ENCODE measurements around the gene ICAM5. TPM values are rescaled to one million over a fixed set of nuclear protein-coding genes. Genes with fewer than 3 reads are reported as not detected.

Gene ICAM5
- total and polyA plus RNA-seq, 4 experiments from 2014 or later, result 0.20 to 0.36 TPM; not detected in 2

DNA sequence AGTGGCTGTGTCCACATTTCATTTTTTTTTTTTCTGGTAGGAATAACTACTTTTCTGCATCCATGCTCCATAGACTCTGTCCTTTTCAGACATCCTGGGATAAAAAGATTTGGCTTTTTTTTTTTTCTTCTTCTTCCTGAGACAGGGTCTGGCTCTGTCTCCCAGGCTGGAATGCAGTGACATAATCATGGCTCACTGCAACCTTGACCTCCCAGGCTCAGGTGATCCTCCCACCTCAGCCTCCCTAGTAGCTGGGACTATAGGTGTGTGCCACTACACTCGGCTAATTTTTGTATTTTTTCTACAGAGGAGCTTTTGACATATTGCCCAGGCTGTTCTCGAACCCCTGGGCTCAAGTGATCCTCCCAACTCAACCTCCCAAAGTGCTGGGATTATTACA lies 53.7 kb downstream of the ICAM5 start:
- H3K9me3 Mint-ChIP-seq, result no peaks in the 10 kb centered on the region
- H3K27me3 ChIP-seq (ENCODE audit: insufficient read depth, low read length), result no peaks in the 10 kb centered on the region
- no peaks in the 10 kb centered on the region for H3K36me3 ChIP-seq (ENCODE audit: insufficient read depth, low read length)
- no peak overlapping the region for H3K4me3 ChIP-seq (ENCODE audit: low read length in 2 of 2)
- CTCF ChIA-PET (ENCODE audit: partially characterized antibody), result no interaction called here
- no peaks in the 10 kb centered on the region for H3K27me3 Mint-ChIP-seq
- no peak overlapping the region for H3K27ac ChIP-seq (ENCODE audit: low read depth, low read length)
- no peak overlapping the region for H3K27ac Mint-ChIP-seq
- peaks cover 16% of the 10 kb centered on the region for H3K4me1 ChIP-seq (ENCODE audit: insufficient read depth, low read length)
- POLR2A ChIA-PET (ENCODE audit: partially characterized antibody), result interaction anchor here (1.2 kb wide), 1 partner anchor 10 kb away, joined by 3 read pairs; the partner anchor contains the start of gene RAVER1
- no peaks in the 10 kb centered on the region for H3K9me3 ChIP-seq (ENCODE audit: control insufficient read depth in 1 of 2, low read length in 2 of 2)
- peaks cover 11 to 23% (median 16%) of the 10 kb centered on the region in 4 donors for H3K4me1 Mint-ChIP-seq
- intact Hi-C loops (cut with micrococcal nuclease), result no loop called here
- no peak overlapping the region for H3K4me3 Mint-ChIP-seq
- peaks cover under 1 to 10% of the 10 kb centered on the region in 2 donors for H3K36me3 Mint-ChIP-seq
- DNase-seq, result no peak

DNA sequence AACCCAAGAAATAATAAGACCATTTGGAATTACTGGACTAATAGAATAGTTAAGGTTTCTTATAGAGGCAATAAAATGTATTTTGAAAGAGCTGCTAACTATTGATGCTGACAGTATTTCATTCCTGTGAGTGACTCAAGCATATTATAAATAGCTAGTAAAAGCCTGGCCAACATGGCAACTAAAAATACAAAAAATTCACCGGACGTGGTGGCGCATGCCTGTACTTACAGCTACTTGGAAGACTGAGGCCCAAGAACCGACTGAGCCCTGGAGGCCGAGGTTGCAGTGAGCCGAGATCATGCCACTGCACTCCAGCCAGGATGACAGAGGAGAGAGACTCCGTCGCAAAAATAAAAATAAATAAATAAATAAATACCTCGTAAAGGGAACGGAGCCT lies 55.0 kb downstream of the ICAM5 start:
- no peak overlapping the region for H3K4me3 ChIP-seq (ENCODE audit: low read length in 2 of 2)
- Mint-ChIP-seq H3K4me3 (no peak overlapping the region), H3K9me3 (no peaks in the 10 kb centered on the region), H3K27me3 (no peaks in the 10 kb centered on the region), H3K27ac (no peak overlapping the region), H3K36me3 (no peaks in the 10 kb centered on the region), H3K4me1 (peaks cover 3 to 10% (median 4%) of the 10 kb centered on the region in 4 donors)
- DNase-seq, result no peak
- intact Hi-C loops (cut with micrococcal nuclease), result no loop called here
- H3K27me3 ChIP-seq (ENCODE audit: insufficient read depth, low read length), result no peaks in the 10 kb centered on the region
- ChIA-PET POLR2A (ENCODE audit: partially characterized antibody) (interaction anchor here (1.0 kb wide), 1 partner anchor 11 kb away, joined by 4 read pairs; the partner anchor contains the start of gene RAVER1), CTCF (ENCODE audit: partially characterized antibody) (interaction anchor here (0.6 to 1.7 kb wide), 2 partner anchors 85 to 242 kb away, joined by 3 to 6 read pairs; no protein-coding TSS in a partner anchor)
- H3K4me1 ChIP-seq (ENCODE audit: insufficient read depth, low read length), result peaks cover 6% of the 10 kb centered on the region
- H3K9me3 ChIP-seq (ENCODE audit: control insufficient read depth in 1 of 2, low read length in 2 of 2), result no peaks in the 10 kb centered on the region
- no peak overlapping the region for H3K27ac ChIP-seq (ENCODE audit: low read depth, low read length)
- no peaks in the 10 kb centered on the region for H3K36me3 ChIP-seq (ENCODE audit: insufficient read depth, low read length)

Other genes starting within 250 kb of the ICAM5 start
- 100 to 1,000 TPM; 112 TPM for gene SHFL, start 203.6 kb upstream of the ICAM5 start, total RNA-seq
- gene SHFL, start 203.6 kb upstream of the ICAM5 start, polyA plus RNA-seq, result 10 to 100 TPM; 25.7 to 58.2 TPM
- gene ANGPTL6, start 187.3 kb upstream of the ICAM5 start, total RNA-seq, result under 1 TPM; 0.52 to 0.83 TPM
- under 1 TPM; 0.19 to 0.29 TPM for gene ANGPTL6, start 187.3 kb upstream of the ICAM5 start, polyA plus RNA-seq
- 100 to 1,000 TPM in 1 of 2 experiments, 10 to 100 TPM in 1; 92.5 to 102 TPM for gene PPAN, start 183.6 kb upstream of the ICAM5 start, total RNA-seq
- gene PPAN, start 183.6 kb upstream of the ICAM5 start, polyA plus RNA-seq, result 10 to 100 TPM; 14.5 to 51.1 TPM
- 10 to 100 TPM; 42.6 to 49.7 TPM for gene P2RY11, start 178.3 kb upstream of the ICAM5 start, total RNA-seq
- 1 to 10 TPM in 1 of 2 donors, under 1 TPM in 1; 0.24 to 4.7 TPM for gene P2RY11, start 178.3 kb upstream of the ICAM5 start, polyA plus RNA-seq
- 100 to 1,000 TPM; 306 to 315 TPM for gene EIF3G, start 170.1 kb upstream of the ICAM5 start, total RNA-seq
- gene EIF3G, start 170.1 kb upstream of the ICAM5 start, polyA plus RNA-seq, result 100 to 1,000 TPM; 226 to 239 TPM
- 100 to 1,000 TPM; 208 to 250 TPM for gene DNMT1, start 95.0 kb upstream of the ICAM5 start, total RNA-seq
- gene DNMT1, start 95.0 kb upstream of the ICAM5 start, polyA plus RNA-seq, result 100 to 1,000 TPM in 1 of 2 donors, 10 to 100 TPM in 1; 53.5 to 166 TPM
- gene S1PR2, start 58.6 kb upstream of the ICAM5 start, total RNA-seq, result 1 to 10 TPM; 9.0 to 9.4 TPM
- 1 to 10 TPM; 1.4 to 2.3 TPM for gene S1PR2, start 58.6 kb upstream of the ICAM5 start, polyA plus RNA-seq
- gene MRPL4, start 37.7 kb upstream of the ICAM5 start, total RNA-seq, result 10 to 100 TPM; 42.7 to 44.6 TPM
- gene MRPL4, start 37.7 kb upstream of the ICAM5 start, polyA plus RNA-seq, result 10 to 100 TPM; 28.9 to 37.1 TPM
- gene ICAM1, start 18.8 kb upstream of the ICAM5 start, total RNA-seq, result 1 to 10 TPM; 7.5 to 8.2 TPM
- gene ICAM1, start 18.8 kb upstream of the ICAM5 start, polyA plus RNA-seq, result 1 to 10 TPM; 2.5 to 8.1 TPM
- 1 to 10 TPM in 1 of 2 experiments, under 1 TPM in 1; 0.70 to 1.3 TPM for gene ICAM4, start 3.0 kb upstream of the ICAM5 start, total RNA-seq
- gene ICAM4, start 3.0 kb upstream of the ICAM5 start, polyA plus RNA-seq, result 1 to 10 TPM in 1 of 2 donors, not detected in 1; 1.5 TPM
- 1 to 10 TPM; 7.1 to 7.7 TPM for gene ZGLP1, start 19.9 kb downstream of the ICAM5 start, total RNA-seq
- gene ZGLP1, start 19.9 kb downstream of the ICAM5 start, polyA plus RNA-seq, result under 1 TPM in 1 of 2 donors, not detected in 1; 0.32 TPM
- gene FDX2, start 26.1 kb downstream of the ICAM5 start, total RNA-seq, result 10 to 100 TPM; 10.7 to 11.3 TPM
- gene FDX2, start 26.1 kb downstream of the ICAM5 start, polyA plus RNA-seq, result 10 to 100 TPM; 10.6 to 13.6 TPM
- gene RAVER1, start 43.6 kb downstream of the ICAM5 start, total RNA-seq, result 10 to 100 TPM; 46.1 to 56.1 TPM
- 10 to 100 TPM in 1 of 2 donors, 1 to 10 TPM in 1; 6.8 to 28.4 TPM for gene RAVER1, start 43.6 kb downstream of the ICAM5 start, polyA plus RNA-seq
- gene ICAM3, start 49.7 kb downstream of the ICAM5 start, total RNA-seq, result 100 to 1,000 TPM; 191 to 193 TPM
- 100 to 1,000 TPM; 240 to 287 TPM for gene ICAM3, start 49.7 kb downstream of the ICAM5 start, polyA plus RNA-seq
- 100 to 1,000 TPM; 297 to 314 TPM for gene TYK2, start 90.6 kb downstream of the ICAM5 start, total RNA-seq
- 10 to 100 TPM; 33.3 to 77.2 TPM for gene TYK2, start 90.6 kb downstream of the ICAM5 start, polyA plus RNA-seq
- 100 to 1,000 TPM; 180 to 185 TPM for gene CDC37, start 113.6 kb downstream of the ICAM5 start, total RNA-seq
- 10 to 100 TPM; 51.8 to 87.1 TPM for gene CDC37, start 113.6 kb downstream of the ICAM5 start, polyA plus RNA-seq
- gene PDE4A, start 130.6 kb downstream of the ICAM5 start, total RNA-seq, result 1 to 10 TPM; 2.5 to 3.3 TPM
- gene PDE4A, start 130.6 kb downstream of the ICAM5 start, polyA plus RNA-seq, result 1 to 10 TPM in 1 of 2 donors, under 1 TPM in 1; 0.81 to 5.6 TPM
- gene KEAP1, start 213.4 kb downstream of the ICAM5 start, total RNA-seq, result 10 to 100 TPM; 49.2 to 60.1 TPM
- 10 to 100 TPM; 35.7 to 55.0 TPM for gene KEAP1, start 213.4 kb downstream of the ICAM5 start, polyA plus RNA-seq
- gene S1PR5, start 227.5 kb downstream of the ICAM5 start, total RNA-seq, result 1 to 10 TPM; 1.6 to 1.9 TPM
- 1 to 10 TPM; 1.3 to 3.1 TPM for gene S1PR5, start 227.5 kb downstream of the ICAM5 start, polyA plus RNA-seq

Measured in CD4-positive, alpha-beta memory T cell (primary cell).